Activated naive CD8-positive, alpha-beta T cell treated with anti-CD3 and anti-CD28 coated beads for 36 hours (primary cell): ENCODE measurements around the gene SPEM1. TPM values are rescaled to one million over a fixed set of nuclear protein-coding genes. Genes with fewer than 3 reads are reported as not detected.
A peak's percentile ranks its signal among the peaks of the same experiment; 100 is the strongest.

Experiments used
- DNase-seq: peaks from one replicate; pipeline ENCODE4 v3.0.0; 2021
- H3K27ac Mint-ChIP-seq: one replicate; pipeline ENCODE4 v1.8.0; 2022; ENCODE audit warnings: mild to moderate bottlenecking, moderate library complexity, mixed read lengths
- H3K27me3 Mint-ChIP-seq: one replicate; pipeline ENCODE4 v1.8.0; 2022; ENCODE audit warnings: mild to moderate bottlenecking, mixed read lengths
- H3K36me3 Mint-ChIP-seq: one replicate; pipeline ENCODE4 v1.8.0; 2021; ENCODE audit warnings: mild to moderate bottlenecking, mixed read lengths
- H3K4me1 Mint-ChIP-seq: one replicate; pipeline ENCODE4 v1.8.0; 2021; ENCODE audit warnings: mixed read lengths
- H3K4me3 Mint-ChIP-seq: one replicate; pipeline ENCODE4 v1.8.0; 2022; ENCODE audit warnings: mild to moderate bottlenecking, moderate library complexity, mixed read lengths
- H3K9me3 Mint-ChIP-seq: one replicate; pipeline ENCODE4 v1.8.0; 2022; ENCODE audit warnings: mixed read lengths
- total RNA-seq, 2 experiments: library from RNA; stranded (reverse); gene quantifications; one replicate each; pipeline ENCODE4 v1.2.3, GENCODE V29; 2021

The SPEM1 gene
- total RNA-seq, 2 experiments from 2014 or later = not detected

- H3K9me3 Mint-ChIP-seq = no peaks in the 10 kb centered on the region
- H3K27ac Mint-ChIP-seq = peak within 1 kb of the TSS; percentile 46
- peaks cover 16% of the 10 kb centered on the region for H3K4me1 Mint-ChIP-seq
- no peaks in the 10 kb centered on the region for H3K36me3 Mint-ChIP-seq
- no peaks in the 10 kb centered on the region for H3K27me3 Mint-ChIP-seq
- no peak for DNase-seq
- H3K4me3 Mint-ChIP-seq = peak within 1 kb of the TSS; percentile 58
Observed at GRCh38 chr17:7407485-7408251, 12.5 kb upstream of the SPEM1 start, which contains the start of gene NLGN2. Gene NLGN2, plus strand, starts transcription at chr17:7407845. Its CDS starts 411 bp downstream, at chr17:7408256.

GRCh38 chr17:7408252-7408727 lies 11.8 kb upstream of the SPEM1 start:
- peak; percentile 56 for DNase-seq
- Mint-ChIP-seq H3K4me3 (no peak overlapping the region), H3K4me1 (peaks cover 10% of the 10 kb centered on the region)

GRCh38 chr17:7408863-7409262 lies 11.3 kb upstream of the SPEM1 start:
- no peaks in the 10 kb centered on the region for H3K9me3 Mint-ChIP-seq
- no peaks in the 10 kb centered on the region for H3K36me3 Mint-ChIP-seq
- H3K27ac Mint-ChIP-seq = no peak overlapping the region
- peaks cover 10% of the 10 kb centered on the region for H3K4me1 Mint-ChIP-seq
- H3K4me3 Mint-ChIP-seq = peak overlapping the region; percentile 15
- no peak for DNase-seq
- no peaks in the 10 kb centered on the region for H3K27me3 Mint-ChIP-seq

More at GRCh38 chr17:7408252-7408727, 11.8 kb upstream of the SPEM1 start:
- Mint-ChIP-seq H3K36me3 (no peaks in the 10 kb centered on the region), H3K27ac (peak overlapping the region; percentile 16), H3K9me3 (no peaks in the 10 kb centered on the region), H3K27me3 (no peaks in the 10 kb centered on the region)

GRCh38 chr17:7409716-7410115 lies 10.4 kb upstream of the SPEM1 start:
- Mint-ChIP-seq H3K36me3 (no peaks in the 10 kb centered on the region), H3K4me1 (peaks cover 10% of the 10 kb centered on the region), H3K27me3 (no peaks in the 10 kb centered on the region), H3K9me3 (no peaks in the 10 kb centered on the region), H3K27ac (no peak overlapping the region), H3K4me3 (no peak overlapping the region)
- DNase-seq = no peak

GRCh38 chr17:7410634-7411426 lies 9.3 kb upstream of the SPEM1 start:
- H3K27ac Mint-ChIP-seq = no peak overlapping the region
- H3K4me3 Mint-ChIP-seq = no peak overlapping the region
- no peak for DNase-seq
- no peaks in the 10 kb centered on the region for H3K9me3 Mint-ChIP-seq
- H3K4me1 Mint-ChIP-seq = peaks cover 8% of the 10 kb centered on the region
- H3K27me3 Mint-ChIP-seq = no peaks in the 10 kb centered on the region
- H3K36me3 Mint-ChIP-seq = no peaks in the 10 kb centered on the region

- Mint-ChIP-seq H3K27me3 (no peaks in the 10 kb centered on the region), H3K36me3 (no peaks in the 10 kb centered on the region), H3K27ac (no peak overlapping the region), H3K4me1 (peaks cover 5% of the 10 kb centered on the region), H3K4me3 (no peak overlapping the region), H3K9me3 (no peaks in the 10 kb centered on the region)
- DNase-seq = no peak
Observed at GRCh38 chr17:7411427-7411750, 8.7 kb upstream of the SPEM1 start.

GRCh38 chr17:7413346-7413985 lies 6.7 kb upstream of the SPEM1 start:
- H3K27me3 Mint-ChIP-seq = no peaks in the 10 kb centered on the region

GRCh38 chr17:7414837-7415236 lies 5.3 kb upstream of the SPEM1 start:
- Mint-ChIP-seq H3K9me3 (no peaks in the 10 kb centered on the region), H3K27me3 (no peaks in the 10 kb centered on the region), H3K4me1 (no peaks in the 10 kb centered on the region), H3K36me3 (no peaks in the 10 kb centered on the region), H3K4me3 (no peak overlapping the region), H3K27ac (no peak overlapping the region)
- no peak for DNase-seq

More at GRCh38 chr17:7413346-7413985, 6.7 kb upstream of the SPEM1 start:
- no peaks in the 10 kb centered on the region for H3K36me3 Mint-ChIP-seq
- H3K4me3 Mint-ChIP-seq = no peak overlapping the region
- no peaks in the 10 kb centered on the region for H3K4me1 Mint-ChIP-seq
- no peak overlapping the region for H3K27ac Mint-ChIP-seq
- H3K9me3 Mint-ChIP-seq = no peaks in the 10 kb centered on the region
- no peak for DNase-seq

GRCh38 chr17:7415784-7416183 lies 4.3 kb upstream of the SPEM1 start:
- Mint-ChIP-seq H3K36me3 (no peaks in the 10 kb centered on the region), H3K27ac (no peak overlapping the region), H3K9me3 (no peaks in the 10 kb centered on the region), H3K4me3 (no peak overlapping the region), H3K27me3 (no peaks in the 10 kb centered on the region), H3K4me1 (no peaks in the 10 kb centered on the region)
- no peak for DNase-seq

- no peak for DNase-seq
- no peaks in the 10 kb centered on the region for H3K4me1 Mint-ChIP-seq
- H3K4me3 Mint-ChIP-seq = no peak overlapping the region
- no peak overlapping the region for H3K27ac Mint-ChIP-seq
- H3K27me3 Mint-ChIP-seq = no peaks in the 10 kb centered on the region
- no peaks in the 10 kb centered on the region for H3K9me3 Mint-ChIP-seq
- no peaks in the 10 kb centered on the region for H3K36me3 Mint-ChIP-seq
Observed at GRCh38 chr17:7416323-7416722, 3.8 kb upstream of the SPEM1 start.

- no peak for DNase-seq
- Mint-ChIP-seq H3K4me1 (no peaks in the 10 kb centered on the region), H3K27ac (no peak overlapping the region), H3K36me3 (no peaks in the 10 kb centered on the region), H3K9me3 (no peaks in the 10 kb centered on the region), H3K4me3 (no peak overlapping the region), H3K27me3 (no peaks in the 10 kb centered on the region)
Observed at GRCh38 chr17:7417056-7417655, 3.0 kb upstream of the SPEM1 start.

GRCh38 chr17:7418472-7419152 lies 1.5 kb upstream of the SPEM1 start:
- H3K36me3 Mint-ChIP-seq = no peaks in the 10 kb centered on the region
- no peaks in the 10 kb centered on the region for H3K9me3 Mint-ChIP-seq
- H3K4me3 Mint-ChIP-seq = no peak overlapping the region
- H3K4me1 Mint-ChIP-seq = no peaks in the 10 kb centered on the region
- H3K27me3 Mint-ChIP-seq = no peaks in the 10 kb centered on the region
- H3K27ac Mint-ChIP-seq = no peak overlapping the region
- DNase-seq = no peak

GRCh38 chr17:7421186-7421585 lies 1.1 kb downstream of the SPEM1 start:
- Mint-ChIP-seq H3K27ac (no peak overlapping the region), H3K9me3 (no peaks in the 10 kb centered on the region), H3K27me3 (no peaks in the 10 kb centered on the region), H3K4me3 (no peak overlapping the region), H3K36me3 (no peaks in the 10 kb centered on the region), H3K4me1 (no peaks in the 10 kb centered on the region)
- DNase-seq = no peak

GRCh38 chr17:7423679-7424078 lies 3.6 kb downstream of the SPEM1 start:
- H3K4me3 Mint-ChIP-seq = no peak overlapping the region
- no peak overlapping the region for H3K27ac Mint-ChIP-seq
- H3K27me3 Mint-ChIP-seq = no peaks in the 10 kb centered on the region
- no peaks in the 10 kb centered on the region for H3K4me1 Mint-ChIP-seq
- H3K36me3 Mint-ChIP-seq = no peaks in the 10 kb centered on the region
- DNase-seq = no peak
- no peaks in the 10 kb centered on the region for H3K9me3 Mint-ChIP-seq
